ENCODE results near the gene LGALS9B. TPM values are rescaled to one million over a fixed set of nuclear protein-coding genes. Genes with fewer than 3 reads are reported as not detected.
"Not testable (repeated sequence)": the region's sequence is repeated elsewhere in the genome, so short reads cannot be mapped to it uniquely, and the experiment has no call there.

The LGALS9B gene
- total RNA-seq, 1 experiment from 2014 or later, result not detected

- H3K27ac ChIP-seq (ENCODE audit: low read length); H3K9me2 ChIP-seq (replicated peaks; ENCODE audit: insufficient read depth, low read length); H3K79me2 ChIP-seq (ENCODE audit: low read length); H3K4me1 ChIP-seq (ENCODE audit: low read length); H2AFZ ChIP-seq (ENCODE audit: low read length); H3K4me2 ChIP-seq (ENCODE audit: low read depth, low read length, poor library complexity, severe bottlenecking); H3K9ac ChIP-seq (ENCODE audit: low read length); H3K36me3 ChIP-seq (ENCODE audit: insufficient read depth, low read length); DNase-seq; H3K4me3 ChIP-seq (ENCODE audit: low read length); H4K20me1 ChIP-seq (ENCODE audit: insufficient read depth, low read depth, low read length); H3K9me3 ChIP-seq (ENCODE audit: low read length); H3K27me3 ChIP-seq (ENCODE audit: low read length): not testable (repeated sequence)
These were observed 10.2 kb upstream of the LGALS9B start for GRCh38 chr17:20477398-20478071.

DNA sequence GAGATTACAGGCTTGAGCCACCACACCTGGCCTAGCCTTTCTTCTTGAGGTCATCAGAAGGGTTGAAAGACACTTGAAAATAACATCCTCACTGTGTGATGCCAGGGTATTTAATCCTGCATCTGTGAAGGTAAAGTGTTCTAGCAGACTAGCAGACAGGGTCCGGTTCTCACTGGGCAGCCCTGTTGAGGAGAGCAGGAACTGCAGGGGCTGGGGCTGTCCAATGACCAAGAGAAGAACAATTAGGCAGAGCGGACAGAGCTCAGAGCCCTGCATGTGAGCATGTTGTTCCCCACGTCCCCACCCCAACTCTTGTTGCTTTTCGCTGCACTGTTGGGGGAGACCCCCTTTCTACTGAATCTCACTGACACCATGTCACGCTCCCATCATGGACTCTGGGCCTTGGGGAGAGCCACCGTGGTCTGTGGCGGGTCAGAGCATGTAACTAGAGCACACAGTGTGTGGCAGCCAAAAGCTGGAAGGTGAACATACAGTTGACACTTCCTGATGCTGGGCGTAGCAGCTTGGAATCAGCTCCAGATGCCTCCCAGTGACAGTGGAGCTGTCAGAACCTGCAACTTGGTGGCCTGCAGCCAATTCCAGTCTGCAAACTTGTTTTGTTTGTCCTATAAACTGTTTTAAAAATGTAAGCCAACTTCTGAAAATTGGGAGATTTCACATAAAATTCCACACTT, 7.9 kb upstream of the LGALS9B start:
- not testable (repeated sequence) for H3K4me1 ChIP-seq (ENCODE audit: low read length); H2AFZ ChIP-seq (ENCODE audit: low read length); H3K4me2 ChIP-seq (ENCODE audit: low read depth, low read length, poor library complexity, severe bottlenecking); H3K4me3 ChIP-seq (ENCODE audit: low read length); H3K79me2 ChIP-seq (ENCODE audit: low read length); H3K9me3 ChIP-seq (ENCODE audit: low read length); H3K36me3 ChIP-seq (ENCODE audit: insufficient read depth, low read length); H3K27ac ChIP-seq (ENCODE audit: low read length); H3K9me2 ChIP-seq (replicated peaks; ENCODE audit: insufficient read depth, low read length); DNase-seq; H3K27me3 ChIP-seq (ENCODE audit: low read length); H4K20me1 ChIP-seq (ENCODE audit: insufficient read depth, low read depth, low read length); H3K9ac ChIP-seq (ENCODE audit: low read length)

GRCh38 chr17:20474081-20474480, 6.7 kb upstream of the LGALS9B start:
- H3K4me3 ChIP-seq (ENCODE audit: low read length); H4K20me1 ChIP-seq (ENCODE audit: insufficient read depth, low read depth, low read length); H3K9ac ChIP-seq (ENCODE audit: low read length); H3K36me3 ChIP-seq (ENCODE audit: insufficient read depth, low read length); H3K27ac ChIP-seq (ENCODE audit: low read length); H3K27me3 ChIP-seq (ENCODE audit: low read length); DNase-seq; H3K79me2 ChIP-seq (ENCODE audit: low read length); H2AFZ ChIP-seq (ENCODE audit: low read length); H3K4me2 ChIP-seq (ENCODE audit: low read depth, low read length, poor library complexity, severe bottlenecking); H3K4me1 ChIP-seq (ENCODE audit: low read length); H3K9me3 ChIP-seq (ENCODE audit: low read length); H3K9me2 ChIP-seq (replicated peaks; ENCODE audit: insufficient read depth, low read length): not testable (repeated sequence)

- not testable (repeated sequence) for H3K79me2 ChIP-seq (ENCODE audit: low read length); H3K27ac ChIP-seq (ENCODE audit: low read length); H3K9me3 ChIP-seq (ENCODE audit: low read length); DNase-seq; H3K4me2 ChIP-seq (ENCODE audit: low read depth, low read length, poor library complexity, severe bottlenecking); H3K4me1 ChIP-seq (ENCODE audit: low read length); H2AFZ ChIP-seq (ENCODE audit: low read length); H3K27me3 ChIP-seq (ENCODE audit: low read length); H3K36me3 ChIP-seq (ENCODE audit: insufficient read depth, low read length); H3K9me2 ChIP-seq (replicated peaks; ENCODE audit: insufficient read depth, low read length); H3K9ac ChIP-seq (ENCODE audit: low read length); H3K4me3 ChIP-seq (ENCODE audit: low read length); H4K20me1 ChIP-seq (ENCODE audit: insufficient read depth, low read depth, low read length)
These were observed 2.6 kb upstream of the LGALS9B start for GRCh38 chr17:20469946-20470345.

DNA sequence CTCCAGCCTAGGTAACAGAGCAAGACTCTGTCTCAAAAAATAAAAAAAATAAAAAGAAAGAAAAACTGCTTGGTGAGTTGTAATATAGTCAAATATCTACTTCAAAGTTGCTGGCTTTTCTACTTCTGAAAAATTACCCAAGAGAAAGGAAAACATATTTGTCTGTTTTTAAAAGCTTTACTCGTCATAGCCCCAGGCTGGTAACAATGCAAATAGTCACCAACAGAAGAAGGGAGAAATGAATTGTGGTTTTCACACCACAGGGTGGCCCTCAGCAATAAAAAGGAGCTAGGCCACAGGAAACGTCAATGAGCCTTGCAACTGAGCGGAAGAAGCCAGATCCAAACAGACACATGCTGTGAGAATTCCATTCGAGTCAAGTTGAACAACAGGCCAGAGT, 1.8 kb upstream of the LGALS9B start:
- H3K9ac ChIP-seq (ENCODE audit: low read length); H3K9me3 ChIP-seq (ENCODE audit: low read length); H3K4me1 ChIP-seq (ENCODE audit: low read length); H2AFZ ChIP-seq (ENCODE audit: low read length); DNase-seq; H3K27me3 ChIP-seq (ENCODE audit: low read length); H3K9me2 ChIP-seq (replicated peaks; ENCODE audit: insufficient read depth, low read length); H3K4me2 ChIP-seq (ENCODE audit: low read depth, low read length, poor library complexity, severe bottlenecking); H3K4me3 ChIP-seq (ENCODE audit: low read length); H3K79me2 ChIP-seq (ENCODE audit: low read length); H4K20me1 ChIP-seq (ENCODE audit: insufficient read depth, low read depth, low read length); H3K27ac ChIP-seq (ENCODE audit: low read length); H3K36me3 ChIP-seq (ENCODE audit: insufficient read depth, low read length): not testable (repeated sequence)

DNA sequence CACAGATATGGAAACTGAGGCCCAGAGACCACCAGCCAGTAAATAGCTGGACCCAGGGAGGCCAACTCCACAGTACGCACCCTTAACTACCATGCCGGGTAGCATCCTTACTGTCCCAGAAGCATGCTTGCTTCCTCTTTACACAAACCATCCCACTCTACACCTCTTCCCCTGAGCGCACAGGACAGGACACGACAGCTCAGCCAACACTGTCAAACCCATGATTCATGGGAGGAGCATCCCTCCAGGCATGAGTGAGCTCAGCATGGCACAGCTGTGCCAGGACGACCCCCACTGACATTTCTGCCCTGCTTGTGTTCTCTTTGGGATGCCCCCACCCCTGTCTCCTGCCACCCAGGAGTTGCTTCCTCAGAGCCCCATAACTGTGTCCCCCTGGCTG, 340 bp downstream of the LGALS9B start:
- H3K9ac ChIP-seq (ENCODE audit: low read length); H3K27me3 ChIP-seq (ENCODE audit: low read length); H3K4me2 ChIP-seq (ENCODE audit: low read depth, low read length, poor library complexity, severe bottlenecking); H4K20me1 ChIP-seq (ENCODE audit: insufficient read depth, low read depth, low read length); DNase-seq; H3K27ac ChIP-seq (ENCODE audit: low read length); H3K9me2 ChIP-seq (replicated peaks; ENCODE audit: insufficient read depth, low read length); H3K9me3 ChIP-seq (ENCODE audit: low read length); H3K36me3 ChIP-seq (ENCODE audit: insufficient read depth, low read length); H3K4me1 ChIP-seq (ENCODE audit: low read length); H3K79me2 ChIP-seq (ENCODE audit: low read length); H2AFZ ChIP-seq (ENCODE audit: low read length); H3K4me3 ChIP-seq (ENCODE audit: low read length): not testable (repeated sequence)

GRCh38 chr17:20466553-20466952, 786 bp downstream of the LGALS9B start:
- H3K4me1 ChIP-seq (ENCODE audit: low read length); DNase-seq; H3K4me2 ChIP-seq (ENCODE audit: low read depth, low read length, poor library complexity, severe bottlenecking): not testable (repeated sequence)

GRCh38 chr17:20465535-20465934, 1.8 kb downstream of the LGALS9B start:
- H3K27me3 ChIP-seq (ENCODE audit: low read length); H3K4me1 ChIP-seq (ENCODE audit: low read length); H3K79me2 ChIP-seq (ENCODE audit: low read length); H3K4me2 ChIP-seq (ENCODE audit: low read depth, low read length, poor library complexity, severe bottlenecking); H3K27ac ChIP-seq (ENCODE audit: low read length); H3K9me3 ChIP-seq (ENCODE audit: low read length); H3K9ac ChIP-seq (ENCODE audit: low read length); H3K36me3 ChIP-seq (ENCODE audit: insufficient read depth, low read length); H2AFZ ChIP-seq (ENCODE audit: low read length); H4K20me1 ChIP-seq (ENCODE audit: insufficient read depth, low read depth, low read length); H3K4me3 ChIP-seq (ENCODE audit: low read length); H3K9me2 ChIP-seq (replicated peaks; ENCODE audit: insufficient read depth, low read length); DNase-seq: not testable (repeated sequence)

More at GRCh38 chr17:20466553-20466952, 786 bp downstream of the LGALS9B start:
- not testable (repeated sequence) for H2AFZ ChIP-seq (ENCODE audit: low read length); H3K27ac ChIP-seq (ENCODE audit: low read length); H3K79me2 ChIP-seq (ENCODE audit: low read length); H3K27me3 ChIP-seq (ENCODE audit: low read length); H3K36me3 ChIP-seq (ENCODE audit: insufficient read depth, low read length); H3K9me3 ChIP-seq (ENCODE audit: low read length); H3K4me3 ChIP-seq (ENCODE audit: low read length); H4K20me1 ChIP-seq (ENCODE audit: insufficient read depth, low read depth, low read length); H3K9me2 ChIP-seq (replicated peaks; ENCODE audit: insufficient read depth, low read length); H3K9ac ChIP-seq (ENCODE audit: low read length)

Measured in Karpas-422 (cell line).